Mucosa of descending colon (tissue), 3 donors: ENCODE data around the gene TRDMT1. TPM values are rescaled to one million over a fixed set of nuclear protein-coding genes. Genes with fewer than 3 reads are reported as not detected.

Source experiments
- ATAC-seq: fragments of 200-7000 bp; cut with Tn5 transposase; one replicate; pipeline ENCODE4 v1.9.1; 2020; ENCODE audit warnings: mild to moderate bottlenecking, moderate library complexity
- DNase-seq, 3 donors: peaks; one replicate each; pipeline ENCODE4 v3.0.0-alpha.2; 2020
- H3K36me3 ChIP-seq: fragments of 200-600 bp; one replicate; pipeline ENCODE4 v1.8.0; 2021; ENCODE audit warnings: low read depth, mild to moderate bottlenecking
- H3K4me1 ChIP-seq: fragments of 200-600 bp; one replicate; pipeline ENCODE4 v1.8.0; 2021; ENCODE audit warnings: low read depth, mild to moderate bottlenecking
- H3K4me3 ChIP-seq: fragments of 200-600 bp; one replicate; pipeline ENCODE4 v1.8.0; 2021; ENCODE audit warnings: mild to moderate bottlenecking
- H3K9me3 ChIP-seq: fragments of 200-600 bp; one replicate; pipeline ENCODE4 v1.8.0; 2021; ENCODE audit warnings: mild to moderate bottlenecking
- CTCF ChIP-seq: fragments of 200-600 bp; IDR thresholded peaks from one replicate; pipeline ENCODE4 v1.8.0; 2022; ENCODE audit warnings: antibody characterized with exemption, mild to moderate bottlenecking
- intact Hi-C, 2 donors: fragments of 100-400 bp; cut with DNase I in 1 of 2; cut with micrococcal nuclease in 1 of 2; formaldehyde crosslinking; loops; one replicate each; pipeline versions ENCODE4 v1.11.0 to v1.11.1; 2022; cut with DNase I, micrococcal nuclease
- total RNA-seq, 3 donors: library from RNA; stranded (reverse); fragmentation: NEBNext Ultra II Directional in 2 of 3; extraction: Animal tissue kit (Norgen Biotek cat#: 25700) in 2 of 3; gene quantifications; one replicate each; pipeline versions ENCODE4 v1.2.1 to v1.2.4, GENCODE V29; 2021 to 2023
- donor health status: DM: no; HTN: no; CAD: no; lungs with moderate emphysema.
- donor health status: DM: no; HTN: no; CAD: no.
- donor health status: DM: no; HTN: yes; CAD: no.

Gene TRDMT1
- total RNA-seq, 3 donors from 2014 or later, result 4.7 to 7.8 (median 7.4) TPM

GRCh38 chr10:17179002-17179401 lies 22.5 kb downstream of the TRDMT1 start:
- Histone ChIP-seq H3K4me3 (no peak overlapping the region), H3K36me3 (no peaks in the 10 kb centered on the region), H3K9me3 (no peaks in the 10 kb centered on the region), H3K4me1 (no peaks in the 10 kb centered on the region)
- ATAC-seq (no peak), DNase-seq (no peak)
- TF ChIP-seq CTCF, result no peak
- intact Hi-C loops, result no loop called here

- H3K36me3 ChIP-seq, result no peaks in the 10 kb centered on the region
- no peaks in the 10 kb centered on the region for H3K4me1 ChIP-seq
- no peak for TF ChIP-seq CTCF
- no peaks in the 10 kb centered on the region for H3K9me3 ChIP-seq
- ATAC-seq, result no peak
- H3K4me3 ChIP-seq, result no peak overlapping the region
- DNase-seq, result no peak
- intact Hi-C loops, result no loop called here
Observed at GRCh38 chr10:17178006-17178405, 23.5 kb downstream of the TRDMT1 start.

- Histone ChIP-seq H3K4me1 (no peaks in the 10 kb centered on the region), H3K4me3 (no peak overlapping the region), H3K9me3 (no peaks in the 10 kb centered on the region), H3K36me3 (no peaks in the 10 kb centered on the region)
- ATAC-seq (no peak), DNase-seq (no peak)
- TF ChIP-seq CTCF, result no peak
- intact Hi-C loops, result no loop called here
Observed at GRCh38 chr10:17177014-17177413, 24.5 kb downstream of the TRDMT1 start.

- DNase-seq (no peak), ATAC-seq (no peak)
- TF ChIP-seq CTCF, result no peak
- intact Hi-C loops, result no loop called here
- H3K4me3 ChIP-seq, result no peak overlapping the region
- H3K9me3 ChIP-seq, result no peaks in the 10 kb centered on the region
- H3K36me3 ChIP-seq, result no peaks in the 10 kb centered on the region
- H3K4me1 ChIP-seq, result no peaks in the 10 kb centered on the region
Observed at GRCh38 chr10:17176091-17176490, 25.4 kb downstream of the TRDMT1 start.

GRCh38 chr10:17175551-17175950 lies 25.9 kb downstream of the TRDMT1 start:
- H3K4me3 ChIP-seq, result no peak overlapping the region
- no peaks in the 10 kb centered on the region for H3K9me3 ChIP-seq
- no peak for ATAC-seq
- DNase-seq, result no peak
- intact Hi-C loops, result no loop called here
- no peaks in the 10 kb centered on the region for H3K36me3 ChIP-seq
- no peaks in the 10 kb centered on the region for H3K4me1 ChIP-seq
- TF ChIP-seq CTCF, result no peak

GRCh38 chr10:17174626-17175025 lies 26.8 kb downstream of the TRDMT1 start:
- intact Hi-C loops, result no loop called here
- Histone ChIP-seq H3K9me3 (no peaks in the 10 kb centered on the region), H3K4me1 (no peaks in the 10 kb centered on the region), H3K36me3 (no peaks in the 10 kb centered on the region), H3K4me3 (no peak overlapping the region)
- ATAC-seq (no peak), DNase-seq (no peak)
- TF ChIP-seq CTCF, result no peak
